HepG2 (cell line): ENCODE data around the gene ASB11. TPM values are rescaled to one million over a fixed set of nuclear protein-coding genes. Genes with fewer than 3 reads are reported as not detected.

Experiments
- ARHGAP35 ChIP-seq: sonication (generic); formaldehyde crosslinking; IDR thresholded peaks from 2 replicates; pipeline ENCODE4 v1.9.0; 2022; ENCODE audit warnings: mild to moderate bottlenecking, inconsistent platforms, moderate library complexity, missing genetic modification reagents, borderline replicate concordance
- CBX5 ChIP-seq: sonication (generic); formaldehyde crosslinking; IDR thresholded peaks from 2 replicates; pipeline ENCODE4 v1.4.0; 2020; ENCODE audit warnings: missing genetic modification reagents, borderline replicate concordance
- HDAC2 ChIP-seq: sonication (generic); formaldehyde crosslinking; IDR thresholded peaks from 2 replicates; pipeline ENCODE4 v1.4.0; 2020; ENCODE audit warnings: missing genetic modification reagents
- MLXIP ChIP-seq: sonication (generic); formaldehyde crosslinking; IDR thresholded peaks from 2 replicates; pipeline ENCODE4 v1.9.0; 2021; ENCODE audit warnings: missing genetic modification reagents, borderline replicate concordance
- NR2F2 ChIP-seq: IDR thresholded peaks from 2 replicates; pipeline ENCODE4 v1.6.1; 2012; ENCODE audit warnings: low read depth, inconsistent platforms, borderline replicate concordance
- TFDP1 ChIP-seq: IDR thresholded peaks from 2 replicates; pipeline ENCODE4 v1.6.1; 2016; ENCODE audit warnings: missing compliant biosample characterization, missing genetic modification reagents, borderline replicate concordance
- THAP9 ChIP-seq: sonication (generic); formaldehyde crosslinking; IDR thresholded peaks from 2 replicates; pipeline ENCODE4; 2020; ENCODE audit warnings: missing genetic modification reagents, mild to moderate bottlenecking, borderline replicate concordance
- polyA plus RNA-seq, 8 experiments: library from polyadenylated mRNA; depleted of rRNA in 3 of 8; stranded (reverse) in 7 of 8; unstranded in 1 of 8; fragments of >200 nt; fragmentation: Illumina TruSeq in 4 of 8; extraction: Trizol in 4 of 8; gene quantifications; 2 replicates each; pipeline versions ENCODE4 v1.2.1 to v1.2.3, GENCODE V29; 2011 to 2016; ENCODE audit warnings: low read depth in 4 of 8, missing spikeins in 1 of 8, mixed read lengths in 1 of 8; ENCODE audit not compliant: insufficient read depth in 1 of 8
- total RNA-seq, 5 experiments: library from RNA; depleted of rRNA; stranded (reverse); fragments of >200 nt; fragmentation: Illumina TruSeq; extraction: Trizol; gene quantifications; 2 replicates each; pipeline ENCODE4 v1.2.3, GENCODE V29; 2016; ENCODE audit warnings: low read depth in 1 of 5
- TF ChIP-seq, protein P1 (sequence below): sonication (generic); formaldehyde crosslinking; IDR thresholded peaks from 2 replicates; pipeline ENCODE4 v1.9.0; 2022; ENCODE audit warnings: low read depth, missing genetic modification reagents
- TF ChIP-seq, protein P2 (sequence below), 2 experiments: sonication (generic) in 1 of 2; formaldehyde crosslinking in 1 of 2; IDR thresholded peaks; 2 replicates each; pipeline versions ENCODE4 v1.6.1 to v1.9.0; 2014 to 2022; ENCODE audit warnings: antibody characterized with exemption in 1 of 2, borderline replicate concordance in 1 of 2, inconsistent platforms in 1 of 2, low read depth in 1 of 2, missing genetic modification reagents in 1 of 2

Gene ASB11
- total and polyA plus RNA-seq, 2 of the 13 experiments (the other 11 are each of a cell fraction or from before 2014, with no cell fraction given) = not detected

- TF ChIP-seq, protein P1, sequence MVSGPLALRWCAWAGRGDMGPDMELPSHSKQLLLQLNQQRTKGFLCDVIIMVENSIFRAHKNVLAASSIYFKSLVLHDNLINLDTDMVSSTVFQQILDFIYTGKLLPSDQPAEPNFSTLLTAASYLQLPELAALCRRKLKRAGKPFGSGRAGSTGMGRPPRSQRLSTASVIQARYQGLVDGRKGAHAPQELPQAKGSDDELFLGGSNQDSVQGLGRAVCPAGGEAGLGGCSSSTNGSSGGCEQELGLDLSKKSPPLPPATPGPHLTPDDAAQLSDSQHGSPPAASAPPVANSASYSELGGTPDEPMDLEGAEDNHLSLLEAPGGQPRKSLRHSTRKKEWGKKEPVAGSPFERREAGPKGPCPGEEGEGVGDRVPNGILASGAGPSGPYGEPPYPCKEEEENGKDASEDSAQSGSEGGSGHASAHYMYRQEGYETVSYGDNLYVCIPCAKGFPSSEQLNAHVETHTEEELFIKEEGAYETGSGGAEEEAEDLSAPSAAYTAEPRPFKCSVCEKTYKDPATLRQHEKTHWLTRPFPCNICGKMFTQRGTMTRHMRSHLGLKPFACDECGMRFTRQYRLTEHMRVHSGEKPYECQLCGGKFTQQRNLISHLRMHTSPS (CRISPR knock-in tag) = no peak
- TF ChIP-seq MLXIP (CRISPR knock-in tag) = no peak
- TF ChIP-seq CBX5 (CRISPR knock-in tag) = no peak
- TF ChIP-seq HDAC2 (CRISPR knock-in tag) = 0 out of 2 replicates have a peak, but pooled peaks have one; percentile 29
- TF ChIP-seq, protein P2, sequence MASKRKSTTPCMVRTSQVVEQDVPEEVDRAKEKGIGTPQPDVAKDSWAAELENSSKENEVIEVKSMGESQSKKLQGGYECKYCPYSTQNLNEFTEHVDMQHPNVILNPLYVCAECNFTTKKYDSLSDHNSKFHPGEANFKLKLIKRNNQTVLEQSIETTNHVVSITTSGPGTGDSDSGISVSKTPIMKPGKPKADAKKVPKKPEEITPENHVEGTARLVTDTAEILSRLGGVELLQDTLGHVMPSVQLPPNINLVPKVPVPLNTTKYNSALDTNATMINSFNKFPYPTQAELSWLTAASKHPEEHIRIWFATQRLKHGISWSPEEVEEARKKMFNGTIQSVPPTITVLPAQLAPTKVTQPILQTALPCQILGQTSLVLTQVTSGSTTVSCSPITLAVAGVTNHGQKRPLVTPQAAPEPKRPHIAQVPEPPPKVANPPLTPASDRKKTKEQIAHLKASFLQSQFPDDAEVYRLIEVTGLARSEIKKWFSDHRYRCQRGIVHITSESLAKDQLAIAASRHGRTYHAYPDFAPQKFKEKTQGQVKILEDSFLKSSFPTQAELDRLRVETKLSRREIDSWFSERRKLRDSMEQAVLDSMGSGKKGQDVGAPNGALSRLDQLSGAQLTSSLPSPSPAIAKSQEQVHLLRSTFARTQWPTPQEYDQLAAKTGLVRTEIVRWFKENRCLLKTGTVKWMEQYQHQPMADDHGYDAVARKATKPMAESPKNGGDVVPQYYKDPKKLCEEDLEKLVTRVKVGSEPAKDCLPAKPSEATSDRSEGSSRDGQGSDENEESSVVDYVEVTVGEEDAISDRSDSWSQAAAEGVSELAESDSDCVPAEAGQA (IDR thresholded peaks at IDR 0.05; ENCODE audit: low read depth) = peak; percentile 84
- TF ChIP-seq, protein P2 (CRISPR knock-in tag; IDR thresholded peaks at IDR 0.05; ENCODE audit: borderline replicate concordance) = no peak
- 0 out of 2 replicates have a peak, but pooled peaks have one; percentile 28 for TF ChIP-seq THAP9 (CRISPR knock-in tag)
- TF ChIP-seq TFDP1 (CRISPR knock-in tag) = peak; percentile 75; the same call in 1 of the 2 replicates
- no peak for TF ChIP-seq NR2F2
- no peak for TF ChIP-seq ARHGAP35
Measured at GRCh38 chrX:15335135-15336022, 19.9 kb upstream of the ASB11 start, which contains the start of gene PIGA (continued).
